KOPT-K1 (cell line): ENCODE results near the gene ZNF117.

Experiments used
- H3K27ac ChIP-seq: fragments of 200-600 bp; sonication (generic); 2 replicates; pipeline ENCODE4 v1.5.1; 2016; ENCODE audit warnings: antibody characterized with exemption, mild to moderate bottlenecking, low read depth, low read length; ENCODE audit not compliant: poor library complexity, severe bottlenecking
- H3K36me3 ChIP-seq: fragments of 200-600 bp; sonication (generic); 2 replicates; pipeline ENCODE4 v1.5.1; 2017; ENCODE audit warnings: antibody characterized with exemption, mild to moderate bottlenecking, low read length, moderate library complexity; ENCODE audit not compliant: insufficient read depth
- H3K9me3 ChIP-seq: fragments of 200-600 bp; sonication (generic); 2 replicates; pipeline ENCODE4 v1.5.1; 2017; ENCODE audit warnings: antibody characterized with exemption, low read length, mild to moderate bottlenecking; ENCODE audit not compliant: insufficient read depth, poor library complexity, severe bottlenecking

Gene ZNF117

GRCh38 chr7:65002972-65003585, 12.2 kb upstream of the ZNF117 start:
- H3K9me3 ChIP-seq = peaks cover 70% of the 10 kb centered on the region
- peaks cover 71% of the 10 kb centered on the region for H3K36me3 ChIP-seq
- H3K27ac ChIP-seq = no peak overlapping the region

- H3K36me3 ChIP-seq = peaks cover 84% of the 10 kb centered on the region
- no peak overlapping the region for H3K27ac ChIP-seq
- peaks cover 88% of the 10 kb centered on the region for H3K9me3 ChIP-seq
These were observed 10.5 kb upstream of the ZNF117 start for GRCh38 chr7:65001291-65001814.

DNA sequence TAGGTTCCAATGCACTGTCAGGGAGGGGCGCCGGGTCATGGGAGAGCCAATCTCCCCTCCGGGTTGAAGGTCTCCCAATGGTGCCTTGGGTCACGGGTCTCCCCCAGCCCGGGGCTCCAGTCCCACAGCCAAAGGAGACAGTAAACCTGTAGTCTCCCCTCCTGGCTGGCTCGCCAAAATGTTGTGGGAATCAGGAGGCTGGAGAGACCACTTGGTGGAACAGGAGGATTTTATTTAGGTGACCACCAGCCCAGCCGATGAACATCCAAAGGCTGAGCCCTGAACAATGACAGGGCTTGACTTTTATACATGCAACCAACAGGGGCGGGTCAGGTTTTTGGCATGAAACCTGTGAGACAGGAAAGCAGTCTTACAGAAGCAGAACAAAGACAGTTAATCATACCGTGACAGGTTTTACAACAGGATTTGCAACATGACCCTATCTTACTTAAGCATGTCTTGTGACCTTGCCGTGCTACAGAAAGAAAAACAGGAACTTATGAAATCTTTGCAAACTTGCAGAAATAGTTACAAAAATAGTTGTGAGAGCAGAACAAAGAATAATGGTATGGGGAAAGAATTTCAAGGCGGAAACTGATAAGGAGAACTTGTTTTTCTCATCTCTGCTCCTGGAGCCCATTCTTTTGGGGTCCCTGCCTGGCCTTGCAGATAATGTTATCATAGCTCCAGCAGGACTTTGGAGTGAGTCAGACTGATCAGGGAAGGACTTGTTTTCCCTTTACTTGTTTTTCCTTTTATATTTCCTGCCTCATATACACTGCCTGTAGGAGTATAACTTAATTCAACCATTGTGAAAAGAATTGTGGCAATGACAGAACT, 8.5 kb upstream of the ZNF117 start:
- H3K36me3 ChIP-seq = peaks cover 84% of the 10 kb centered on the region
- H3K27ac ChIP-seq = no peak overlapping the region
- peaks cover 100% of the 10 kb centered on the region for H3K9me3 ChIP-seq

- Histone ChIP-seq H3K27ac (no peak overlapping the region), H3K36me3 (peaks cover 78% of the 10 kb centered on the region), H3K9me3 (peaks cover 100% of the 10 kb centered on the region)
These were observed 8.0 kb upstream of the ZNF117 start for GRCh38 chr7:64998865-64999164.

DNA sequence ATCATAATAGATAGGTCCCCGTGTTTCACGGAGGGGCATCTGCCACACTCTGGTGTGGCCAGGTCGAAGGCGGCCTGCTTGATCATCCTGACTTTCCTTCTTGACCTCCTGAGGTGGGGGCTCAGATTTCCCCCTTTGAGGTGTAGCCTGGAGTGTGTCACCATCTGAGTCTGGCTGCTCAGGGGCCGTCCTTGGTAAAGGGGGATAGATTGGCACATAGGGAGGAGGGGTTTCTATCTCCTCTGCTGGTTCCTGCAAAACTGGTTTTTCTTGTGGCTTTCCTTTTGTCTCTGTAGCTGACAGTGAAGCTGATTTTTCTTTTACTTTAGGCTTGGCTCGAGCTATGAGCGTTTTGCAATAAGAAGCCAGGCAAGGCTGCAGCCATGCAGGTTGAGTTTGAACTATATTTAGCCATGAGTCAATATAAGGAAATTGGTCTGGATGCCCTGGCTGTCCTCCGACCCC, 7.1 kb upstream of the ZNF117 start:
- peaks cover 100% of the 10 kb centered on the region for H3K9me3 ChIP-seq
- H3K27ac ChIP-seq = no peak overlapping the region
- peaks cover 76% of the 10 kb centered on the region for H3K36me3 ChIP-seq

DNA sequence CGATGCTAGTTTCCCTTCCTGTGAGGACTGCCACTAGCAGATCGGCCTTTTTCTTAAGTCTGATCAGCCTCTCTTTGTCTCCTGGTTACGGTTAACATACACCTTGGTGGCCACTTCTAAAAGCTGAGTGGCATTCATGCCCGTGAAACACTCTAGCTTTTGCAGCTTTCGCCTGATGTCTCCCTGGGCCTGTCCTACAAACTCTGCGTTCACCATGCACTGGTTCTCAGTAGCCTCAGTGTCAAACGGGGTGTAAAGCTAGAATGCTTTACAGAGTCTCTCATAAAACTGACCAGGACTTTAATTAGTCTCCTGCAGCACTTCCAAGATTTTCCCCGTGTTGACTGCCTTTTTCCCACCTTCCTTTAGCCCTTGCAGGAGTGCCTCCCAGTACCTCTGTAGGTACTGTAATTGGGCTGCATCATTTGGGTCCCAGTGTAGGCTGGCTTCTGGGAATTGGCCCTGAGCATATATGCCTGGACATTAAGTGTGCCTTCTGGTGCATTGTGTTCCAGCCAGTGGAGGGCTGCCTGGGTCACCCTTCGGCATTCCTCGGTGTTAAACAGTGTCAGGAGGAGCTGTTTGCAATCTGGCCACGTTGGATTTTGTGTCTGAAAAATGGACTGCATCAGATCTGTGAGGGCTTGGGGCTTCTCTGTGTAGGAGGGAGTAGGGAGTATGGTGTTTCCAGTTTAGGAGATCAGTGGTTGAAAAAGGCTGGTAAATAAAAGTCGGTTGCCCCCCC, 6.5 kb upstream of the ZNF117 start:
- peaks cover 76% of the 10 kb centered on the region for H3K36me3 ChIP-seq
- H3K9me3 ChIP-seq = peaks cover 100% of the 10 kb centered on the region
- H3K27ac ChIP-seq = no peak overlapping the region

DNA sequence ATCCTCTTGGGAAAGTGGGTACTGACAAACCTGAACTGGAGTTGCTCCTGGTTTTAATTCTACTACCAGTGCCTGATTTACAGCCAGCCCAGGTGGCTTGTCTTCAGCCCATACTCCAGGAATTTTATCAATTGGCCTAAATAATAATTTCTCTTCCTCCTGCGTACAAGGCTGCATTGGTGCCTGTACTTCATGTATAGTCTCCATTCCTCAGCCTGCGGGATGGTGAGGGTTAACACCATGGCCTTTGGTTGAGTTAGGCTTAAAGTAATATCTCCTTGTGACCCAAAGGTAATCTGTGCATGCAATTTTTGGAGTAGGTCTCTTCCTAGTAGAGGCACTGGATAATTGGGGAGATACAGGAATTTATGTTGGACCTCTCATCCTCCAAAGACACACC, 5.5 kb upstream of the ZNF117 start:
- no peak overlapping the region for H3K27ac ChIP-seq
- peaks cover 100% of the 10 kb centered on the region for H3K9me3 ChIP-seq
- H3K36me3 ChIP-seq = peaks cover 76% of the 10 kb centered on the region

DNA sequence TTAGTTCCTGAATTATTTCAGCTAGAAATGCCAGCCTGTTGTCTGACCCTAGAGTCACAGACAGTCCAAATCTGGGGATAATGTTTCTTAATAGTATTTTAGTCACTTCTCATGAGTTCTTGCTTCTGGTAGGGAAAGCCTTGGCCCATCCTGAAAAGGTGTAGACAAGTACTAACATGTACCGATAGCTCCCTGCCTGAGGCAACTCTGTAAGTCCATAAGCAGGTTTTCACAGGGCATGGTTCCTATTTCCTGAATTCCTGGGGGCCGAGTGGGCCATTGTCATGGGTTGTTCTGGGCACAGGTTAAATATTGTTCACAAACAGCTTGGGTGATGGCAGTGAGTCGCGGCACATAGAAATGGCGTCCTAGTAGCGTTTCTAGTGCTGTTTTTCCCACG, 3.1 kb upstream of the ZNF117 start:
- H3K9me3 ChIP-seq = peaks cover 98% of the 10 kb centered on the region

GRCh38 chr7:64992971-64993370, 2.1 kb upstream of the ZNF117 start:
- Histone ChIP-seq H3K9me3 (peaks cover 98% of the 10 kb centered on the region), H3K27ac (no peak overlapping the region), H3K36me3 (peaks cover 71% of the 10 kb centered on the region)

More for the DNA sequence above, 3.1 kb upstream of the ZNF117 start:
- peaks cover 72% of the 10 kb centered on the region for H3K36me3 ChIP-seq
- no peak overlapping the region for H3K27ac ChIP-seq

DNA sequence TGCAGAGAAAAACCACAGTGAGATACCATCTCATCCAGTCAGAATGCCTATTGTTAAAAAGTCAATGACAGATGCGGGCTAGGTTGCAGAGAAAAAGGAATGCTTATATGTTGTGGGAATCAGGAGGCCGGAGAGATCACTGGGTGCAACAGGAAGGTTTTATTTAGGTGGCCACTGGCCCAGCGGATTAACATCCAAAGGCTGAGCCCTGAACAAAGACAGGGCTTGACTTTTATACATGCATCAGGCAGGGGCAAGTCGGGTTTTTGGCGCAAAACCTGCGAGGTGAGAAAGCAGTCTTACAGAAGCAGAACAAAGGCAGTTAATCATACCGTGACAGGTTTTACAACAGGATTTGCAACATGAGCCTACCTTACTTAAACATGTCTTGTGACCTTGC, 620 bp downstream of the ZNF117 start:
- H3K36me3 ChIP-seq = peaks cover 80% of the 10 kb centered on the region
- peaks cover 97% of the 10 kb centered on the region for H3K9me3 ChIP-seq
- H3K27ac ChIP-seq = no peak overlapping the region

DNA sequence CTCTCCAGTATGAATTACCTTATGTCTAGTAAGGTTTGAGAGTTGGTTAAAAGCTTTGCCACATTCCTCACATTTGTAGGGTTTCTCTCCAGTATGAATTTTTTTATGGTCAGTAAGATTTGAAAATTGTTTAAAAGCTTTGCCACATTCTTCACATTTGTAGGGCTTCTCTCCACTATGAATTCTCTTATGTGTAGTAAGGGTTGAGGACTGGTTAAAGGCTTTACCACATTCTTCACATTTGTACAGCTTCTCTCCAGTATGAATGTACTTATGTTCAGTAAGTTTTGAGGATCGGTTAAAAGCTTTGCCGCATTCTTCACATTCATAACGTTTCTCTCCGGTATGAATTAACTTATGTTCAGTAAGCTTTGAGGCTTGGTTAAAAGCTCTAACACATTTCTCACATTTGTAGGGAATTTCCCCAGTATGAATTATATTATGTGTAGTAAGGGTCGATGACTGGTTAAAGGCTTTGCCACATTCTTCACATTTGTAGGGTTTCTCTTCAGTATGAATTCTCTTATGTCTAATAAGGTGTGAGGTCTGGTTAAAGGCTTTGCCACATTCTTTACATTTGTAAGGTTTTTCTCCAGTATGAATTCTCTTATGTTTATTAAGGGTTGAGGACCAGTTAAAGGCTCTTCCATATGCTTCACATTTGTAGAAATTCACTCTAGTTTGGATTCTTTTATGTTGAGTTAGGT, 12.2 kb downstream of the ZNF117 start:
- Histone ChIP-seq H3K36me3 (peaks cover 53% of the 10 kb centered on the region), H3K27ac (no peak overlapping the region)

DNA sequence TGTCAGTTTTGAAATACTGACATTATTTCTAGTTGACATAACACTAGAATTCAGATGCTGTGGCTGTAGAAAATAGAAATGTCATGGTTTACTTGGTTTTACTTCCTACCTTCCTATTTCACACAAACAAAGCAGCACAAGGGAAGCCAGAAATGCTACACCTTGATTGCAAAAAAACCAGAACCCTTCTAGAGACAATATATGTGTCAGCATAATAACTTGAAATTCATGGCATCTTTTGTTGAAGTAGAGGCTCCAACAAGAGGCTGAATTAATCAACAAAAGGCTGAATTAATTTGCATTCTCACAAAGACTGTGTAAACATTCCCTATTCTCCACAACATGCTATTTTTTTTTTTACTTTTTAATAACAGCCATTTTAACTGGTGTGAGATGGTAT, 25.2 kb downstream of the ZNF117 start:
- Histone ChIP-seq H3K27ac (no peak overlapping the region), H3K36me3 (no peaks in the 10 kb centered on the region), H3K9me3 (peaks cover 15% of the 10 kb centered on the region)

More for the DNA sequence above, 12.2 kb downstream of the ZNF117 start:
- H3K9me3 ChIP-seq = peaks cover 95% of the 10 kb centered on the region

DNA sequence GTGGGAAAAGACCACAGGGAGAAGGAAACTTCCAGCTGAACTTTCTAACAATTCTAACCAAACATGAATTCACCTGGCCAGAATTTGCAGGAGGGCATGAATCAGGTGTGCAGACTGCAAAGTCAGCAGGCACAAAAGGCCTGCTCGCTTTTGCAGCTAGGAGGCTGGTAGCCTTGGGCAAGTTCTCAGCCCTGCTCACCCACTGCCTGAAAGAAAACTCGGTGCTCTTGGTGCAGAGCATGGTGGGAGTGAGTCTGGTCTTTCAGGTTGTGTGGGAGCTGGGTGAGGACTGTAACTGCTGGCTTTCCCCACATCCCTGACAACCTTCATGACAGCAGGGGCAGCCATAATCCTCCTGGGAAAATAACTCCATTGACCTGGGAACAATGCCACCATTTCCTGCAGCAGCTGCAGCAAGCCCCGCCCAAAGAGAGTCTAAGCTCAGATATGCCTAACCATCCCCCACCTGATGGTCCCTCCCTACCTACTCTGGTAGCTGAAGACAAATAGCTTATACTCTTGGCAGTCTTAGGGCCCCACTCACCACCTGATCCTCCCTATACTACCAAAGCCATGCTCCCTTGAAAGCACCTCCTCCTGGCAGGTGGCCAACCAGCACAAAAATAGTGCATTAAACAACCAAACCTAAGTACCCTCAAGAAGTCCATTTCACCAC, 31.6 kb downstream of the ZNF117 start:
- H3K36me3 ChIP-seq = no peaks in the 10 kb centered on the region
- peaks cover 22% of the 10 kb centered on the region for H3K9me3 ChIP-seq
- H3K27ac ChIP-seq = no peak overlapping the region

- H3K36me3 ChIP-seq = no peaks in the 10 kb centered on the region
- H3K27ac ChIP-seq = no peak overlapping the region
- no peaks in the 10 kb centered on the region for H3K9me3 ChIP-seq
These were observed 39.5 kb downstream of the ZNF117 start for GRCh38 chr7:64951250-64951848.
